SK-N-SH (cell line): ENCODE results near the gene P2RY11.

Source experiments
- EP300 ChIP-seq, 2 experiments: IDR thresholded peaks; 2 replicates each; pipeline versions ENCODE4 v1.4.0 to v1.6.1; 2012; ENCODE audit warnings: borderline replicate concordance in 1 of 2, low read depth in 1 of 2, low read length in 1 of 2
- FOXM1 ChIP-seq: IDR thresholded peaks from 2 replicates; pipeline ENCODE4 v1.4.0; 2012; ENCODE audit warnings: low read depth, mild to moderate bottlenecking
- TAF1 ChIP-seq: IDR thresholded peaks from 2 replicates; pipeline ENCODE4 v1.6.1; 2012; ENCODE audit warnings: low read depth, mild to moderate bottlenecking, low read length, moderate library complexity, borderline replicate concordance
- TCF12 ChIP-seq: IDR thresholded peaks from 2 replicates; pipeline ENCODE4 v1.4.0; 2012
- TF ChIP-seq, protein P1 (sequence below): fragments of 200-600 bp; sonication (generic); IDR thresholded peaks from 2 replicates; pipeline ENCODE4 v1.6.1; 2017; ENCODE audit warnings: antibody characterized with exemption, mild to moderate bottlenecking, moderate library complexity
- TF ChIP-seq, protein P2 (sequence below): fragments of 150-350 bp; IDR thresholded peaks from 2 replicates; pipeline ENCODE4 v1.6.1; 2016; ENCODE audit warnings: mild to moderate bottlenecking, low read depth, low read length
- TF ChIP-seq, protein P3 (sequence below): IDR thresholded peaks from 2 replicates; pipeline ENCODE4 v1.4.0; 2012; ENCODE audit warnings: low read depth
- TF ChIP-seq, protein P4 (sequence below): IDR thresholded peaks from 2 replicates; pipeline ENCODE4 v1.6.1; 2012; ENCODE audit warnings: mild to moderate bottlenecking, low read depth, low read length, moderate library complexity

DNA sequence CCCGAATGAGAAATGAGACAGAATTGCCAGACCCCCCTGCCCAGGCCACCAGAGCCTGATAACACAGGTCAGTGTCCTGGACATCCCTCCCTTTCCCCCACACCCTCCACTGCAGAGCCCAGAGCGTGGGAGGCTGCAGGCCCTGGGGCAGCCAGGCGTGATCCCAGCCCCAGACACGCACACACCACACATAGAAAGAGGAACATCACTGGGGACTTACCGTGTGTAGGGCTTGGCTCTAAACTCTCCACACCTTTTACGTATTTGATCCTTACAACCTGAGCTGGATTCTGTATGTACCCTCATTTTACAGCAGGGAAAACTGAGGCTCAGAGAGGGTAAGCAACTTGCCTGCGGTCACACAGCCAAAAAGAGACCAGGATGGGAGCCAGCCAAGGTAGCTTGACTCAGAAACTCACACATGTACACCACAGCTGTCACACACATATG, 8.7 kb upstream of the P2RY11 start:
- TF ChIP-seq, protein P1, sequence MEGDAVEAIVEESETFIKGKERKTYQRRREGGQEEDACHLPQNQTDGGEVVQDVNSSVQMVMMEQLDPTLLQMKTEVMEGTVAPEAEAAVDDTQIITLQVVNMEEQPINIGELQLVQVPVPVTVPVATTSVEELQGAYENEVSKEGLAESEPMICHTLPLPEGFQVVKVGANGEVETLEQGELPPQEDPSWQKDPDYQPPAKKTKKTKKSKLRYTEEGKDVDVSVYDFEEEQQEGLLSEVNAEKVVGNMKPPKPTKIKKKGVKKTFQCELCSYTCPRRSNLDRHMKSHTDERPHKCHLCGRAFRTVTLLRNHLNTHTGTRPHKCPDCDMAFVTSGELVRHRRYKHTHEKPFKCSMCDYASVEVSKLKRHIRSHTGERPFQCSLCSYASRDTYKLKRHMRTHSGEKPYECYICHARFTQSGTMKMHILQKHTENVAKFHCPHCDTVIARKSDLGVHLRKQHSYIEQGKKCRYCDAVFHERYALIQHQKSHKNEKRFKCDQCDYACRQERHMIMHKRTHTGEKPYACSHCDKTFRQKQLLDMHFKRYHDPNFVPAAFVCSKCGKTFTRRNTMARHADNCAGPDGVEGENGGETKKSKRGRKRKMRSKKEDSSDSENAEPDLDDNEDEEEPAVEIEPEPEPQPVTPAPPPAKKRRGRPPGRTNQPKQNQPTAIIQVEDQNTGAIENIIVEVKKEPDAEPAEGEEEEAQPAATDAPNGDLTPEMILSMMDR = no peak
- TF ChIP-seq TAF1 = no peak
- TF ChIP-seq, protein P2, sequence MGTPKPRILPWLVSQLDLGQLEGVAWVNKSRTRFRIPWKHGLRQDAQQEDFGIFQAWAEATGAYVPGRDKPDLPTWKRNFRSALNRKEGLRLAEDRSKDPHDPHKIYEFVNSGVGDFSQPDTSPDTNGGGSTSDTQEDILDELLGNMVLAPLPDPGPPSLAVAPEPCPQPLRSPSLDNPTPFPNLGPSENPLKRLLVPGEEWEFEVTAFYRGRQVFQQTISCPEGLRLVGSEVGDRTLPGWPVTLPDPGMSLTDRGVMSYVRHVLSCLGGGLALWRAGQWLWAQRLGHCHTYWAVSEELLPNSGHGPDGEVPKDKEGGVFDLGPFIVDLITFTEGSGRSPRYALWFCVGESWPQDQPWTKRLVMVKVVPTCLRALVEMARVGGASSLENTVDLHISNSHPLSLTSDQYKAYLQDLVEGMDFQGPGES = no peak
- no peak for TF ChIP-seq FOXM1
- TF ChIP-seq TCF12 = no peak
- TF ChIP-seq, protein P3, sequence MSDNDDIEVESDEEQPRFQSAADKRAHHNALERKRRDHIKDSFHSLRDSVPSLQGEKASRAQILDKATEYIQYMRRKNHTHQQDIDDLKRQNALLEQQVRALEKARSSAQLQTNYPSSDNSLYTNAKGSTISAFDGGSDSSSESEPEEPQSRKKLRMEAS = no peak
- TF ChIP-seq, protein P4, sequence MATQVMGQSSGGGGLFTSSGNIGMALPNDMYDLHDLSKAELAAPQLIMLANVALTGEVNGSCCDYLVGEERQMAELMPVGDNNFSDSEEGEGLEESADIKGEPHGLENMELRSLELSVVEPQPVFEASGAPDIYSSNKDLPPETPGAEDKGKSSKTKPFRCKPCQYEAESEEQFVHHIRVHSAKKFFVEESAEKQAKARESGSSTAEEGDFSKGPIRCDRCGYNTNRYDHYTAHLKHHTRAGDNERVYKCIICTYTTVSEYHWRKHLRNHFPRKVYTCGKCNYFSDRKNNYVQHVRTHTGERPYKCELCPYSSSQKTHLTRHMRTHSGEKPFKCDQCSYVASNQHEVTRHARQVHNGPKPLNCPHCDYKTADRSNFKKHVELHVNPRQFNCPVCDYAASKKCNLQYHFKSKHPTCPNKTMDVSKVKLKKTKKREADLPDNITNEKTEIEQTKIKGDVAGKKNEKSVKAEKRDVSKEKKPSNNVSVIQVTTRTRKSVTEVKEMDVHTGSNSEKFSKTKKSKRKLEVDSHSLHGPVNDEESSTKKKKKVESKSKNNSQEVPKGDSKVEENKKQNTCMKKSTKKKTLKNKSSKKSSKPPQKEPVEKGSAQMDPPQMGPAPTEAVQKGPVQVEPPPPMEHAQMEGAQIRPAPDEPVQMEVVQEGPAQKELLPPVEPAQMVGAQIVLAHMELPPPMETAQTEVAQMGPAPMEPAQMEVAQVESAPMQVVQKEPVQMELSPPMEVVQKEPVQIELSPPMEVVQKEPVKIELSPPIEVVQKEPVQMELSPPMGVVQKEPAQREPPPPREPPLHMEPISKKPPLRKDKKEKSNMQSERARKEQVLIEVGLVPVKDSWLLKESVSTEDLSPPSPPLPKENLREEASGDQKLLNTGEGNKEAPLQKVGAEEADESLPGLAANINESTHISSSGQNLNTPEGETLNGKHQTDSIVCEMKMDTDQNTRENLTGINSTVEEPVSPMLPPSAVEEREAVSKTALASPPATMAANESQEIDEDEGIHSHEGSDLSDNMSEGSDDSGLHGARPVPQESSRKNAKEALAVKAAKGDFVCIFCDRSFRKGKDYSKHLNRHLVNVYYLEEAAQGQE = no peak
- TF ChIP-seq EP300 (IDR thresholded peaks at IDR 0.05; ENCODE audit: borderline replicate concordance in 1 of 2, low read depth in 1 of 2, low read length in 1 of 2) = peak in 1 of 2 experiments; percentile 17; a peak in 1 of 4 replicates
